Cerebellar nuclear complex (tissue), 1 donor: ENCODE results near the gene ADAMTS15.

Experiments
- DNase-seq, 2 experiments: peaks; one replicate each; lab custom pipeline; 2025; lab: John Stamatoyannopoulos, UW

The ADAMTS15 gene

DNA sequence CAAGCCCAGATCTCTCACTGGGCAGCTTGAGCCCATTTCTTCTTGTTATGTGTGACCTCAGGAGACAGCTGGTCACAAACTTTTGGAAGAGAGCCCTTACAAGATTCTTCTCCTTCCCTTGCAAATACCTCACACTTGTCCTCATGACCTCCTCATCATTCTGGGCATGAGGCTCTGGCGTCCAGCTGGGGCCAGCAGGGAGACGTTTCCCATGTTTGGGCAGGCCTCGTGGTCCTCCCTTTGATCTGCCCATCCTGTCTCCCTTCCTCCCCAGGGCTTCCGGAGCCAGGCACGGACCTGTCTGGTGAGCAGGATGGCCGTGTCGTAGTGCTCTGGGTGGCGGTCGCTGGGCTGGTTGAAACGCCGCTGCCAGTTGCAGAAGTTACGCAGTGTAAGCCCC is 29.7 kb upstream of the ADAMTS15 start:
- DNase-seq: no peak

DNA sequence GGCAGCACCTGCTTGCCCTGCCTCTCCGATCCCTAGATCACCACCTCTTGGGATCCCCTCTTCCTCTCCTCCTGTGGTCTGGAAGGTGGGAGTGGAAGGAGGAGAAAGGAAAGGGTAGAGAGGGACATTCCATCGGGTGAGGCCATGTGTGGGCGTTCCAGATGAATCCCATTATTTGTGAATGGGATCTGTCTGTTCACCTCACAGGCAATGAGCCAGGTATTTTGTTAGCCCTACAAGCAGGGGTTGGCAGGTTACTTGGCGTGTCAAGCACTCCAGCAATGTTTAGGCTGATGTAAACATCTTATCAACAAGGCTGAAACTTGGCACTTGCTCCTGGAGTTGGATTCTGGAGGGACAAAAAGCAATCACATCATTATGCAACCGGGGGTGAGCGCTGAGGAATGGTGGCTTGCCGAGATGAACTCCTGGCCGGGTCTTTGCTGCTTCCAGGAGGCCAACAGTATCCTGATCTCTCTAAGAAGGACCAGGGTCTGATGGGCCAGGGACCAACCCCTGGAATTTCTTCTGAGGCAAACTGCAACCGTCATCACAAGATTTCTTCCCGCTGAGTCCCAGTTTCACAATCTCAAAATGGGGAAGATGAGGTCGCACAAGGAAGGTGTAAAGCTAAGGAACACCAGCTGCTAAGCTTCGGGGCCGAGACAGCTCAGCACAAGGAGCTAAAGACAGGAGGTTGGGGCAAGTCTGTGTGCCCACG is 27.8 kb upstream of the ADAMTS15 start:
- DNase-seq: no peak

DNA sequence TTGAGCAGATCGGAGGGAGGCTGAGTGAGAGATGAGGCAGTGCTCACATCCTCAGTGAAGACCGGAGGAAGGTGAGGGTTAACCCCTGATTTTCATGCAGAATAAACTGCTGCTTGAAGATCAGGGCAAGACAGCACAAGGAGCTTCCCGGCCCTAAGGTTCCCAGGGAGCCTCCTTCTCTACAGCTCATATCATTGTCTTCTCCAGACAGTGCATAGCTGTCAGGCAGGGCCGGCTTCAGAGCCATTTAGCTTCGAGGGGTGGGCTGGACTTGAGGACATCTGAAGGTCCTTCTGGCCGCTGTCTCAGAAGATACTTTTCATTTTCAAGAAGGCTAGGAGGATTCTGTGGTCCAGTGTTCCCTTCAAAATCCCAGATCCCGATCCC is 27.3 kb upstream of the ADAMTS15 start:
- no peak for DNase-seq

DNA sequence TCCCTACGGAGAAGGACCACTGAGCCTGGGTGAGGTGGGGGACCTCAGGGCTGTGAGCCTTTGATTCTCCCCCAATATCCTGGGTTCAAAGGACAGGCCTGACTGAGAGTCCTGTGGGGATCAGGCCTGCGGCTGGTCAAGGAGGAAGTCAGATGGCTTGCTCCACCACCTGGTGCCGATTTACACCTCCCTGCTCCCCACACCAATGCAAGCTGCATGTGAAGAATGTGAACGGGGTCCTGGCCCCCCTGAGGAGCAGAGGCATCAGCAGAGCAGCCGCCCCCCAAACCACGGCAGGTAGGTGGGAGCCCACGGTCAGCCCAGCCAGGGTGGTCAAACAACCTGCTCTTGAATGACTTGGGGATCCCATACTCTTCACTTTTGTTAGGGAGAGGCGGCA is 26.7 kb upstream of the ADAMTS15 start:
- DNase-seq: no peak

DNA sequence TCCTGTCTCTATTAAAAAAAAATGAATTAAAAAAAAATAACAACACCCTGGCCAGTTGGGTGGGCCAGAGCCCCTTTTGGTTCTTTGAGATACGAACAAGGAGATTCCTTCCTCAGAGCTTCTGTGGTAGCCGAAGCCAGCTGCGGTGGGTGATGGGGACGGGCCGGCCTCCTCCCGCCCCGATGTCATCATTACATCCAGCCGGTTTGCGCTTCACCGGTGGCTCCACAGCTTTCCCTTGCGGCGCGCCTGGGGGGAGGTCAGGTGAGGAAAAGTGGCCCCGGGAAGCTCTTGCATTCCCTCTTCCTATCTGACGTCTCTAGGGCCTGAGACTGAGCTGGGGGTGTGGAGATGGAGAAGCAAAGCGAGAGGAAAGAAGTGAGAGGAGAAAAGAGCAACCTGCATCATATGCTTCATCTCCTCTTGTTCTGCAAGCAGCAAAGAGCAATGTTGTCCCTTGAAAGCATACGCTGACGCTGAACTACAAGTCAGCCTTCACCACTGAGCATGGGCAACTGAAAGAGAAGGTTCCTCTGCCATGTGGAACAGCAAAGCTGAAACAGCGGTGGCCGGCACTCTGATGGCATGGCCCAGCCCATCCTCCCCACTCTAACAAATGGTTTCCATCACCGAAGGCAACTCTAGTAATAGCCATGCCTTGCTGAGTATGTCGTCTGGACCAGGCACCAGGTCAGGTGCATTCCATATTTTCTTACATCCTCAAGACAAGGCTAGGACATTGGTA is 26.0 kb upstream of the ADAMTS15 start:
- DNase-seq: no peak

DNA sequence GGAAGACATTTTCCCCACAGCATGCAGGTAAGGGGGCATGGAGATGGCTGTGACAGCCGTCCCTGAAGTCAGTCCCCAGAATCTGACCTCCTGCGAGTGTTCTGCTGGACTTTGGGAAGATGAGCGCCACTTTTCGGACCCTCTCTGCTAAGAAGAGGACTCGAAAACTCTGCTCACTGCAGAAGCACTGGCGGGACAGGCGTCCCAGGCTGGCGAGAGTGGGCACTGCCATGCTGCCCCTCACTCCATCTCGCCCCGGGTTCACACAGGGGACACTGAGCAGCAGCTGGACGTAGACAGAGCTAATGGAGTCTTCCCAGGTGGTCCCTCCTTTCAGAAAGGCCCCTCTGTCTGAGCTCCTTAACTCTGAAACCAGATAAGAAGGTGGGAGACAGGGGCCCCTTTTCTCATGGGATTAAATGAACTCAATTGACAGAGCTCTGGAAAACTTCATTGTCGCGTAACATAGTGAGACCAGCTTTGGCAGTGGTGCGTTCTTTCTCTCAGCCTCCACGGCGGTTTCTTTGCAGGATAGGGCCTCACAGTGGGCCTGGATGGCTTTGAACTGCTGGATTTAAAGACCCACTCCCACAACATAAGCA is 24.8 kb upstream of the ADAMTS15 start:
- no peak for DNase-seq

DNA sequence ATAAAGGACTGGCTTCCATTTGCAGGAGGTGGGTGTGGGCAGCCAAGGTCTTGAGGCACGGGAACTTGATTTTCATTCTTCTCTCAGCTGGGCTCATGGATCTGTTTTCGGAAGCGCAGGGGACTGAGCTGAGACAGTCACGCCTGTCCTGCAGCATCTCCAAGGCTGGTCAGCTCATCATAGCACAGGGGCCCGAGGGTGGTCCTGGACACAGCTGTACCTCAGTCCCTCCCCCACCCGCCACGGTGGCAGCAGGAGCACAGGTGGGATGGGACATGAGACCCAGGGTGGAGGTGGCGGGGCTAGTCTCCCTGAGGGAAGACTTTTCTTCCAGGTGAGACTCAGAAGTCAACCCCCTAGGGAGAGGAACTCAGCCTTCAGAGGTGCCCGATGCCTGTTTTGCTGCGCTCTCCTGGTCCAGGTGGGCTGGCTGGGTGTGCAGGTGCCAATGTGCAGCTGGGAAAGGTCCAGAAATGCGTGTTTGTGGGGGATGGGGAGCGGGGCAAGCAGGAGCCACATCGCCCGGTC is 23.8 kb upstream of the ADAMTS15 start:
- no peak for DNase-seq

DNA sequence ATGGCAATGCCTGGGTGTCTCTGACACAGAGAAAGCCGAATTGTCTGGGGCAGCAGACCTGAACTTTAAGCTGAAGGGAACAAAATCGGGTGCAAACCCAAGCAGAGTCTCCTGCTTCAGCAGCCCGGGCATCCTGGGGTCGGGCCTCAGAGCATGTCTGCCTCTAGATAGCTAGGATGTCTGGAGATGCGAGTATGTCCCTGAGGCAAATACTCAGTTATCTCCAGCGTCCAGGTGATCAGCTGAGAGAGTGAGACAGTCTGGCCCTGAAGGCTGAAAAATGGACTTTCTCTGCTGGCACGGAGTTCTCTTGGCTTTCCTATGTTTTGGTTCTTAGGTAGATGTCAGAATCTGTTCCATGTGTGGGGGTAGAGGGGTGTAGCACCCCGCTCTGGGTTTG is 23.3 kb upstream of the ADAMTS15 start:
- DNase-seq: no peak

DNA sequence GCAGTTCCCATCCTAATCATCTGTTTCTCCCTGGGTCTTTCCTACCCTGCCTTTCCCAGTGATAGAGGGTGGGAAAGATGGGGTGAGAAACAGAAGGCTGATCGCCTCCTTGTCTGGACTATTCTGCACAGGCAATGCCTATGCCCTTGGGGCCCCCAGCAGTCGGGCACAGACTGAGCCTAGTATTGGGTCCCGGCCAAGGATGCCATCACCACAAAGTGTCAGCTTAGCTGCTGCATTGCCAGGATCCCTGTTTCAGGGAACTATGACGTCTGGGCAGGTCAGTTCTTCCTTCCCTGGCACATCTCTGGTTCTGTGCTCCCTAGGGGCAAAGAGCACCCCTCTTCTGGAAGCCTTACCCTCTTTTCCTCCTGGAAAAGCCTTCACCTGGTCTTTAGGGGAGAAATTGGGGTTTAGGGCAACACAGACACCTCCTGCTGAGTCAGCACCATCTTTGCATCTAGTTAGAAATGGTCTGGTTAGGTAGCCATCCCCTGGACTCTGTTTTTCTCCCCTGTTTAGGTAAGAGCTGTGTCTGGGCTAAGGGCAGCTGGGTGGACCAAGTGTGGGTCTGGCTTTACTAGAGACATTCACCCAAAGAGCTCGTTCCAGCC is 22.1 kb upstream of the ADAMTS15 start:
- DNase-seq: no peak

DNA sequence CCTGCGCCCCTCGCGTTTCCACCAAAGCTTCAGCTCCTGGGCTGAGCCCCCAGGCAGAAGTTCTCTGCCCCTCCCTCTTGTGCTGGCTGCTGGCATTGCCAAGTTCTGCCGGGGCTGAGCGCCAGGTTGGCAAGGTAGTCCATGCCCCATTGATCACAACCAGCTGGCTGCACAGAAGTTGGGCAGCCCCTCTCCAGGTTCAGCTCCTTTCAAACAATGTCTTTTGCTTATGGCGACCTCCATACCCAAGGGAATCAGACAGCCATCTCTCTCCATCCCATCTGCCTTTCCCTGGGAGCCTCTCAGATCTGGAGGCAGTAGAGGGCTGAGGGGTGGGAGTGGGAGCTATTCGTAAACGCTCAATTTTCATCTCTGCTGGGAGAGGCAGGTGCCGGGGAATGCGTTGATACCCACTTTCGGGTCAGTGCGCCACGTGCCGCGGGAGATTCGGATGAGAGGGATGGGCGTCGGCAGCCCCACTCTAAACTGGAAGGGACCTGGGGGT is 21.6 kb upstream of the ADAMTS15 start:
- no peak for DNase-seq

DNA sequence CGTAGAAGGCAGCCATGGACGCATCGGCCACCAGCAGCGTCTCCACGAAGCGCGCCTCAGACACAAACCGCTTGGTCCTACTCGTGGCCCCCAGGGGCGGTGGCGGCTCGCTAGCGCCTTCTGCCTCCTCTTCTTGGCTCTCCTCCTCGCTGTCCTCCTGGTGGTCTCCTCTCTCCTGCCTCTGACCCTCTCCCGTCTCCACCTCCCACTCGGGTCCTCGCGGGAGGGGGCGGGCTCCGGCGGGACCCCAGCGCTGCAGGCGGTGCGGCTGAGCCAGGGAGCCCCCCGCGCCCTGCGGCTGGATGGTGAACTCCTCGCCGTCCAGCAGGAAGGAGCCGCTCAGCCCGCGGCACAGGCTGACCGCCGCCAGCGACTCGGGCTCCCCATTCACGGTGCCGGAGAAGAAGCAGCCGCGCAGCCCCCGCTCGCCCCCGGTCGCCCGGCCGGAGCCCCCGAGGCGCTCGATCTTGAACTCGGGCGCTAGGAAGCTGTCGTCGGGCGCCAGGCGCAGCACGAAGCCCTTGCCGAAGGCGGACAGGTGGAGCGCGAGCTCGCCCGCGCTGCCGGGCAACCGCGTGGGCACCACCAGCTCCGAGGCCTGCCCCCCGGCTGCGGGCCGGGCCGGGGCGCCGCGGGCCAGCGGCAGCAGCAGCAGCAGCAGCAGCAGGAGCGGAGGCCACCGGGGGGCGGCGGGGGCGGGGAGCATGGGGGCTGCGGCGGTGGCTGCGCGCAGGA is 20.7 kb upstream of the ADAMTS15 start:
- no peak for DNase-seq

DNA sequence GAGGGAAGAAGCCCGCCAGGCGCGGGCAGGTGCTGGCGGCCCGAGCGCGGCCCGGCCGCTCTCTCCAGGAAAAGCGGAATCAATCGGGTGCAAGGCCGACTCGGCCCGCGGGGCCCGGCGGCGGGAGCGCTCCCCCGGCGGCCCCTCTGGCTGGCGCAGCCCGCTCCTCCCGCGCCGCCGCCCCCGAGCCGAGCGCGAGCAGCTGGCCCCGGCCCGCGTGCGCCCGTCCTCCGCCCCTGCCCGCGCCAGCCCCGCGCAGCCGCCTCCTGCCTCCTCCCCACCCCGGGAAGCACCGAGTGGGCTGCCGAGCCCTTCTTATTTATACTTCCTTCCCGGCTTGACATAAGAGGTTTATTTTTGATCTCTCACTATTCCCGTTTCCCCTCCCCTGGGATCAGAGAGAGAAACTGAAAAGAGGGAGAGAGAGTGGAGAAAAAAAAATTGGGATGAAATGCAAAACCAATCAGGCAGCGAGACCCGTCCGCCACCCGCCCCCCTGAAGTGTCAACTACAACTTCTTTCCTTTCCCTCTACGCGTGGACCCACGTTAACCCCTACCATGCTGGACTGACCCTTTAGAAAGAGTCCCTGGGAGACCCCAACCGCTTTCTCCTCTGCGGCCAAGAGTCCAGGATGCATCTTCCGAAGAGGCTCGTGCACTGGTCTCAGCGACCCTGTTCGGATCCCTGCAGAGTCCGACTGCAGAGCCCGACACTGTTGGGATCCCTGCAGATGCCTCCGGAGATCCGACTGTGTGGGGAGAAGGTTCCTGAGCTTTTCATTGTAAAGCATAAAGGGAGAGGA is 19.9 kb upstream of the ADAMTS15 start, which contains the start of gene ADAMTS8:
ADAMTS8 (minus strand) TSS at position 294 of the 804 bp plus-strand sequence. CDS start 323 bp downstream, outside the sequence.
- DNase-seq: no peak

DNA sequence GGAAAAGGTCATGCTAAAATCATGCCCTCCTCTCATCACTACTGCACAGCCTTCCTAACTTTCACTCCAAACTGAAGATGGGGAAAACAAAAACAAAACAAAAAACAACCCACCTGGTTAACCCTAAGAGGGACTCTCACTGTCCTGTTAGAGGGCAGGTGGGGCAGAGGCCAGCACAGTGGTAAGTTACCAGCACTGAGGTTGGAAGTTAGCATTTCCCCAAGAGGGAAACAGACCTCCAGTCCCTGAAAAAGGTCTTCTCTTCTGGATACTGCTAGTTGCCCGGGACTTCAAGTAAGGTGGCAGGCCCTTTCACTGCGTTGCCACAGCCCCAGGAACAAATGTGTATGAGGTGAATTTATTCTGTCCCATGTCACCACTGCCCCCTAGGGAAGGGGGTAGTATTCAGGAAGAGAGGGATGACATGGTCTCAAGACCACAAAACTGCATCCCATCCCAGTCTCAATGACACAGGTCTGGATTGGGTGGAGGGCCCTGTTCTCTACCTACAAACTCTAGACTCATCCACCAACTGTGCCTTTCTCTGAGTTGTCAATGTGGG is 19.2 kb upstream of the ADAMTS15 start:
- no peak for DNase-seq

DNA sequence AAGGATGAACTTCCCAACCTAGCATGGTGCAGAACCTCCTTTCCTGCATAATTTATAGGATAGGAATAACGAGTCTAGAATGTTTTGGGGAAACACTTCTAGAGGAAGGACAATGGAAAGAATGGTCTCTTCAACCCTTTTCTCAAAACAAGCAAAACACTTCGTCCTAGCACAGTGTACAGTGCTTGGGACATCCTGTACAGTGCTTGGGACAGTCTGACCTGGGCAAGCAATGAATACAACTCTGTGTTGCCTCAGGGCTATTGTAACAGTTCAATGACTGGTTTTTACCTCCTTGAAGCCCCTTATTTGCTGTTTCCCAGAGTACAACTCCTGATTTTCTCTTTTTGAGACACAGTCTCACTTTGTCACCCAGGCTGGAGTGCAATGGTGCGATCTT is 18.5 kb upstream of the ADAMTS15 start:
- no peak for DNase-seq

DNA sequence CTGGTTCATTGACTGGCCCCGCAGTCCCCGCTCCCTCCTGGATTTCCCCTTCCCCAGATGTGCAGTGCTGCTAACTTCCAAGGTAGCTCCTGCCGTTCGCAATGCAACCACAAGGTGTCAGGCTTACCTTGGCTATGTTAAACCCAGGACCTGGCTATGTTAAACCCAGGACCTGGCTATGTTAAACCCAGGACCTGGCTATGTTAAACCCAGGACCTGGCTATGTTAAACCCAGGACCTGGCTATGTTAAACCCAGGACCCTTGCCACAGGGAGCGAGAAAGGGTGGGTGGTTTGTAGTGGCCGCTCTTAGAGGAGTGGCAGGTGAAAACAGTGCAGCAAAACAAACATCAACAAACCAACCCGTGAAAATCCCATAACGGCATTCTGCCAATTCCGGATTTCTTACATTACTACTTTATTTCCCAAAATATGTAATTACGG is 17.1 kb upstream of the ADAMTS15 start:
- DNase-seq: no peak

DNA sequence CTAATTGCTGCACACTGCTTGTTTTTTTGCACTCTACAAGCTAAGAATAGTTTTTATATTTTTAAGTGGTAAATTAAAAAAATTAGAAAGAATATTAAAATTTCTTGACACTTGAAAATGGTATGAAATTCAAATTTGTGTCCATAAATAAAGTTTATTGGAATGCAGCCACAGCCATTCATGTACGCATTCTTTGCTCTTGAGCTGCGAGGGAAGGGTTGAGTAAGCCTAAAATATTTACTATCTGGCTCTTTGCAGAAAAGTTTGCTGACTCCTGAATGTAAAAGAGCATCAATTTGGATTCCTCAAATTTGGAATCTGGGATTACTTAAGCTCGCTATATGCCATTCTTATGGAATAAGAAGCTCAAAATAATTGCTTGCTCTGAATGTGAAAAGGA is 16.6 kb upstream of the ADAMTS15 start:
- DNase-seq: no peak

DNA sequence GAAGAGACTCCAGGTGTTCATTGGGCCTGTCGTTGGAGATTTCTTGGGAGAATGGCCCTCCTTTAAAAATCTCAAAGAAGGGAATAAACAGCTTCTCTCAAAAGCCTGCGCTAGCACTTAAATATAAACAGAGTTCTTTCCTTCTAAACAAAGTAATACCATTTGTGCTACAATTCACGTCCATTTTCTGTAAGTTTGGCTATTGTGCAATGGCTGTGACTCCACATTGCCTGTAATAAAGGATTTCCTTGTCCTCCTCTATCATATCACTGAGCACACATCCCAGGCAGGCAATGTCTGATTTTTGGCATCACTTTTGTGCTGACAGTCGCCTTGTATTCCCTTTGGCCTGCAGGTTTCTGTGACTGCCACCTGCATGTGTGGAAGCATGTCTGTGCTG is 15.1 kb upstream of the ADAMTS15 start:
- DNase-seq: no peak

DNA sequence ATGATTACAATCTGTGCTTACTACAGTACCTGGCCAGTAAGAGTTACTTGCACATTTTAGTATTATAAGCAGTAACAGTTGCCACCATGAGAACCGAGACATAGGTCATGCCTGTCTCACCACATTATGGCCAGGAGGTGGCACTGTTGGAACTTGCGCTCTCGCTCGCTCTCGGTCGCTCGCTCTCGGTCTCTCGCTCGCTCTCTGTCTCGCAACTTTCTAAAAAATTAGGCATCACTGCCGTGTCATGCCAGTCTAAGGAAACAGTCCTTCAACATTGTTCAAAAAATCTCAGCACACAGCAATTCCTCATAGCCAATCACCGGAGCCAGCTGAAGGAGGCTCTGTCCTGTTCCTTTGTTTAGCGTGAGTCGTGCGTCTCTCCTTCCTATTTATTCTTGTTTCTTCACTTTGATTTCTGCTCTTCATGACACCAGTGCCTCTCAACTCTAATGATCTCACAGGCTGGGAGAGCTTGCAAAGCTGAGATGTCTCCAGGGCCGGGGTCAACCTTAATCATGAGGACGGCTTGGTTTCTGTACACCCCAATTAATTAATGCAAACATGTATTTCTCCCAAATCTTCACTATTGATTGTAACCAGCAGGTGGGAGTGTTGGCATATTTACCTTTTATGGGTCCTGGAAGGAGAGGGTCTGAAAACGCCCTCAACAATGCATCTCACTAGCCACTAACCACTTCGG is 13.8 kb upstream of the ADAMTS15 start:
- DNase-seq: peak in 1 of 2 experiments; percentile 27

DNA sequence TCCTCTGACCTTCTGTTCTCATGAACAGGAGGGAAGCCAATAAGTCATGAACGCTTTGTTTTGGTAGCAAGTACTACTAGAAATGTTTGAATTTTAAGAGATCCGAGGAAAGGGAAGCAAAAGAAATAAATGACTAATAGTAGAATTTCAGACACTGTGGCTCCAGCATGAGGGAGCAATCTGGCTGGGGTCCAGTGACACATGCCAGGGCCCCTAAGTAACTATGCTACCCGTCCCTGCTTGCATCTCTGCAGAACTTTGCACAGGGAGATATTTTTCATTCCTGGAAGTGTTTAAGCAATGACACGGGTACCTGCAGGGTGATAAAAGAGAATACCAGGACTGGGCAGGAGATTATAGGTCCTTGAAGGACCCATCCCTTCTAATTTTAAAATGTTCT is 12.8 kb upstream of the ADAMTS15 start:
- DNase-seq: no peak

DNA sequence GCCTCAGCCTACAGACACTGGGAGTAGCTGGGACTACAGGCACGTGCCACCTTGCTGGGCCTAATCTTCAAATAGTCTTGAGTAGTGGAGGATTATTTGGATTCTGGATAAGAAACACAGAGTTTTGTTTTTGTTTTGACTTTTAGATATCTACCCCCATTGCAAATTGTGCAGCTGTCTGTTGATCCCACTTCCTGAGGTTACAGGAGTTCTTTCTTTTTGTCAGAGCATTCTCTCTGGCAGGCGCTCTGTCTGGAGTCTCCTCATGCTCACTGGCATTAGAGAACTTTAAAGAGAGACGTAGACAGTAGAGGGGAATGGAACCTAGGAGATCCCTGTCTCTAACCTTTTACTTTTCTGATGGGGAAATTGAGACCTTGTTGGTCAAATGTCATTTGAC is 12.3 kb upstream of the ADAMTS15 start:
- no peak for DNase-seq
